Prostate gland (tissue), 2 donors: ENCODE data around the gene GPRC5A. TPM values are rescaled to one million over a fixed set of nuclear protein-coding genes. Genes with fewer than 3 reads are reported as not detected.

Experiments
- DNase-seq: peaks from one replicate; pipeline ENCODE4 v3.0.0-alpha.2; 2019; ENCODE audit warnings: low spot score
- H3K27ac ChIP-seq, 2 donors: fragments of 200-600 bp; sonication (generic); 2 replicates each; pipeline ENCODE4 v1.5.1; 2017 to 2019
- H3K27me3 ChIP-seq: fragments of 200-600 bp; sonication (generic); replicated peaks from 2 replicates; pipeline ENCODE4 v1.5.1; 2019; ENCODE audit not compliant: insufficient read depth
- H3K36me3 ChIP-seq, 2 donors: fragments of 200-600 bp; sonication (generic); 1 replicate in 1 of 2; 2 replicates in 1 of 2; pipeline versions ENCODE4 v1.5.1 to v1.8.1; 2017 to 2019
- H3K4me1 ChIP-seq: fragments of 200-600 bp; sonication (generic); replicated peaks from 2 replicates; pipeline ENCODE4 v1.5.1; 2019
- H3K4me3 ChIP-seq, 2 donors: fragments of 200-600 bp; sonication (generic); 2 replicates each; pipeline ENCODE4 v1.5.1; 2017 to 2019
- H3K9me3 ChIP-seq: fragments of 200-600 bp; sonication (generic); 2 replicates; pipeline ENCODE4 v1.5.1; 2017
- POLR2A ChIP-seq: fragments of 450-650 bp; IDR thresholded peaks from one replicate; pipeline ENCODE4 v1.6.1; 2016; ENCODE audit warnings: antibody characterized with exemption, mild to moderate bottlenecking
- POLR2AphosphoS5 ChIP-seq: sonication (generic); formaldehyde crosslinking; IDR thresholded peaks from one replicate; pipeline ENCODE4 v1.6.1; 2017; ENCODE audit warnings: antibody characterized with exemption
- WGBS: methylation state at CpG from one replicate; pipeline ENCODE4 v1.1.5; 2018; 5-methylcytosine and 5-hydroxymethylcytosine counted together
- intact Hi-C: fragments of 100-400 bp; cut with DNase I; formaldehyde crosslinking; loops from one replicate; pipeline ENCODE4 v1.14.2; 2022
- total RNA-seq, 2 donors: library from RNA; depleted of rRNA; stranded (reverse); fragments of >200 nt; gene quantifications; one replicate each; pipeline ENCODE4 v1.1.0, GENCODE V29; 2016
- TF ChIP-seq, protein P1 (sequence below), 4 experiments: fragments of 200-600 bp in 2 of 4; fragments of 450-650 bp in 2 of 4; sonication (generic) in 2 of 4; IDR thresholded peaks; 1 replicate in 3 of 4; 2 replicates in 1 of 4; pipeline ENCODE4 v1.5.1; 2016 to 2019; ENCODE audit warnings: antibody characterized with exemption in 4 of 4, mild to moderate bottlenecking in 2 of 4, moderate library complexity in 2 of 4

The GPRC5A gene
- total RNA-seq, 2 donors from 2014 or later, result 5.4 to 22.2 TPM

DNA sequence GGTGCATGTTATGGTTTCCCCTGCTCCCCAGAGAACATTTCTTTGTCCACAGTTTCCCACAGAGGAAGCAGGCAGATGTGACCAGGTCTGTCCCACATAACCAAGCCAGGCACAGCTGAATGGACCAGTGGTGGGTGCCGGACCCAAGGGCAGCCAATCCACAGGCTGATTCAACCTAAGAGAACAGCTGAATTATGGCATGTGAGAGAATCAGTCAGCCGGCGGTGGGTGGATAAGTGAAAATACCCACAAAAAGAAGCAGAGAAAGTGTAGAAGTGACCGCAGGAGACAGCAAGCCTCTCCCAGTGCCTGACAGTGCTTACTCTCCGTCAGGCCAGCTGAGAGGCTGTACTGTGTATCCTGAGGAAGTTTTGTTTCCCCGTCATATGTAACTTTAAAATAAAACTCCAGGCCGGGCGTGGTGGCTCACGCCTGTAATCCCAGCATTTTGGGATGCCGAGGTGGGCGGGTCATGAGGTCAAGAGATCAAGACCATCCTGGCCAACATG, 45.7 kb downstream of the GPRC5A start:
- TF ChIP-seq, protein P1, sequence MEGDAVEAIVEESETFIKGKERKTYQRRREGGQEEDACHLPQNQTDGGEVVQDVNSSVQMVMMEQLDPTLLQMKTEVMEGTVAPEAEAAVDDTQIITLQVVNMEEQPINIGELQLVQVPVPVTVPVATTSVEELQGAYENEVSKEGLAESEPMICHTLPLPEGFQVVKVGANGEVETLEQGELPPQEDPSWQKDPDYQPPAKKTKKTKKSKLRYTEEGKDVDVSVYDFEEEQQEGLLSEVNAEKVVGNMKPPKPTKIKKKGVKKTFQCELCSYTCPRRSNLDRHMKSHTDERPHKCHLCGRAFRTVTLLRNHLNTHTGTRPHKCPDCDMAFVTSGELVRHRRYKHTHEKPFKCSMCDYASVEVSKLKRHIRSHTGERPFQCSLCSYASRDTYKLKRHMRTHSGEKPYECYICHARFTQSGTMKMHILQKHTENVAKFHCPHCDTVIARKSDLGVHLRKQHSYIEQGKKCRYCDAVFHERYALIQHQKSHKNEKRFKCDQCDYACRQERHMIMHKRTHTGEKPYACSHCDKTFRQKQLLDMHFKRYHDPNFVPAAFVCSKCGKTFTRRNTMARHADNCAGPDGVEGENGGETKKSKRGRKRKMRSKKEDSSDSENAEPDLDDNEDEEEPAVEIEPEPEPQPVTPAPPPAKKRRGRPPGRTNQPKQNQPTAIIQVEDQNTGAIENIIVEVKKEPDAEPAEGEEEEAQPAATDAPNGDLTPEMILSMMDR (IDR thresholded peaks at IDR 0.05), result no peak
- DNase-seq, result no peak
- Histone ChIP-seq H3K4me3 (no peak overlapping the region), H3K27ac (no peak overlapping the region), H3K36me3 (no peaks in the 10 kb centered on the region), H3K4me1 (no peaks in the 10 kb centered on the region), H3K27me3 (no peaks in the 10 kb centered on the region), H3K9me3 (no peaks in the 10 kb centered on the region)
- WGBS, result 95% methylated on average over 11 of the region's 11 CpGs
- intact Hi-C loops, result no loop called here

DNA sequence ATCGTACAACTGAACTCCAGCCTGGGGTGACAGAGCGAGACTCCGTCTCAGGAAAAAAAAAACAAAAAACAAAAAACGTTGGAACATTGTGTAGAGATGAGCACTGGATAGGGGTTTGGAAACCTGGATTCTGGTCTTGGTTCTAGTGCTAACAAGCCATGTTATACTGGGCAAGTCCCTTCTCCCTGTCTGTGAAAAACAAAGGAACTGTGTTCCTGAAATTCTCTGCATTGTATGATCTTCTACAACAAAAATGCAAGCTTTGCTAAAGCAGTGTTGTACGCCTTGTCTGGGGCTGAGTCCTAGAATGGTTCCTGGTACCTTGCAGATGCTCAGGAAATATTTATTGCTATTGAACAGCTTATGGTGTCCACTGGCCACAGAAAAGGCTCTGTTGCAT, 47.2 kb downstream of the GPRC5A start:
- Histone ChIP-seq H3K9me3 (no peaks in the 10 kb centered on the region), H3K27ac (no peak overlapping the region), H3K4me1 (no peaks in the 10 kb centered on the region), H3K4me3 (no peak overlapping the region), H3K27me3 (no peaks in the 10 kb centered on the region), H3K36me3 (no peaks in the 10 kb centered on the region)
- DNase-seq, result no peak
- TF ChIP-seq POLR2A, result no peak
- TF ChIP-seq, protein P1 (IDR thresholded peaks at IDR 0.05), result no peak
- no peak for TF ChIP-seq POLR2AphosphoS5
- intact Hi-C loops, result no loop called here
- WGBS, result 74% methylated on average over 5 of the region's 5 CpGs

DNA sequence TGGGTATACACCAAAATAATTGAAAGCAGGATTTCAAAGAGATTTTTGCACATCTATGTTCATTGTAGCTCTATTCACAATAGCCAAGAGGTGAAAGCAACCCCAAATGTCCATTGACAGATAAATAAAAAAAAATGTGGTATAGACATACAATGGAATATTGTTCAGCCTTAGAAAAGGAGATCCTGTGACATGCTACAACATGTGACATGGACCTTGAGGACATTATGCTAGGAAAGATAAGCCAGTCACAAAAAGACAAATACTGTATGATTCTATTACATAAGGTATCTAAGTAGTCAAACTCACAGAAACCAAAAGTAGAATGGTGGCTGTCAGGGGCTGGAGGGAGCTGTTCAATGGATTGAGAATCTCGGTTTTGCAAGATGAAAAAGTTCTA, 48.5 kb downstream of the GPRC5A start:
- Histone ChIP-seq H3K27me3 (no peaks in the 10 kb centered on the region), H3K27ac (no peak overlapping the region), H3K9me3 (no peaks in the 10 kb centered on the region), H3K36me3 (no peaks in the 10 kb centered on the region), H3K4me1 (no peaks in the 10 kb centered on the region), H3K4me3 (no peak overlapping the region)
- TF ChIP-seq, protein P1 (IDR thresholded peaks at IDR 0.05), result no peak
- no peak for TF ChIP-seq POLR2A
- no peak for TF ChIP-seq POLR2AphosphoS5
- 85% methylated on average over 1 of the region's 1 CpG for WGBS
- intact Hi-C loops, result no loop called here
- no peak for DNase-seq

DNA sequence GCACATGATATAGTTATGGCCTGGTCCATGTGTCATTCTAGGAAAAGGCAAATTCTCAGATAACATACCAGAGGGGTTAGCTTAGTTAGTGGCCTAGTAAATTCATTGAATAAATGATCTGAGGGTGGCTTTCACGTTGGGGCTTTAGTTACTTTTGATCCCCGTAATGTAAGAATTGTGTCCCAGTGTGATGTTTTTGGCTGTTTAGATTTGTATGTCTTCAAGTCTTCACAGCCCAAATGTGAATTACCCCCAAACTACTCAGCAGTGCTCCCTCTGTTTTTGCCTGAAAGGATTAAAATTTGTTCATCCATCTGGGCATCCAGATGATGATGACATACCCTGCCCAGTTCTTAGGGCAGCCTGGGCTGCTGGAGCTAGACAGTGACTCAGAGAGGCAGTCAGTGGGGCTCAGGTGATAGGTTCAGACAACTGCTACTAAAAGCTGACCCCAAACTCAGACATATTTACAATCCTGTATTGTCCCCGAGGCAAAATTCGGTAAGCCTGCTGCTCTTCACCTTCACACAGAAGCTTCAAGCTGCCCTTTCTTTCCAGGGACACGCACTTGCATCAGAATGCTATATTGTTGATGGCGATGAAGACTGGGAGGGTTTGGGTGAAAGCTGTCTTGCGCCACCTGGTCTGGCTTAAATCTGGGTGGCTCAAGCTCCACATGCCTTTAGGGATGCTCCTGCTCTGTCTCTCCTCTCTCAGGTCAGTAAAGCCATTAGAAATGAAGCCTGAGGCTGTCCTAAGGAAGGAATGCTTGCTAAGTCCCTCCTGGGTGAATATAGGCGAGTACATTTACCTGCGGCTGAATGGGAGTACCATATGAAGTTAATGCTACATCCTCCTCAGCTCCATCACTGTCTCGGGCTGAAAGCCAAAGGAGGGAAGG, 50.3 kb downstream of the GPRC5A start:
- Histone ChIP-seq H3K9me3 (no peaks in the 10 kb centered on the region), H3K27me3 (no peaks in the 10 kb centered on the region), H3K4me3 (no peak overlapping the region), H3K27ac (no peak overlapping the region), H3K4me1 (no peaks in the 10 kb centered on the region), H3K36me3 (no peaks in the 10 kb centered on the region)
- TF ChIP-seq, protein P1 (IDR thresholded peaks at IDR 0.05), result no peak
- TF ChIP-seq POLR2AphosphoS5, result no peak
- no peak for TF ChIP-seq POLR2A
- intact Hi-C loops, result no loop called here
- DNase-seq, result no peak
- WGBS, result 90% methylated on average over 10 of the region's 10 CpGs
